ENCODE results near the gene AFAP1. TPM values are rescaled to one million over a fixed set of nuclear protein-coding genes. Genes with fewer than 3 reads are reported as not detected.

AFAP1 gene
- total and polyA plus RNA-seq, 2 of the 8 experiments (the other 6 are each of a cell fraction or from before 2014, with no cell fraction given), result 3.6 to 18.2 TPM

GRCh38 chr4:7924570-7924969, 15.1 kb downstream of the AFAP1 start:
- Histone ChIP-seq H4K91ac (replicated peaks; ENCODE audit: insufficient read length, low read length) (no peak overlapping the region), H2BK120ac (replicated peaks; ENCODE audit: low read depth, low read length) (no peak overlapping the region), H3K4me2 (ENCODE audit: insufficient read depth in 1 of 2, low read depth in 2 of 2, low read length in 2 of 2) (no peak overlapping the region), H3K27me3 (replicated peaks in 1 of 4; ENCODE audit: control insufficient read depth in 3 of 4, extremely low read depth in 1 of 4, insufficient read depth in 3 of 4, low read length in 3 of 4) (no peaks in the 10 kb centered on the region), H3K9me3 (ENCODE audit: insufficient read depth in 2 of 2, low read depth in 1 of 2, low read length in 1 of 2) (no peaks in the 10 kb centered on the region), H3K36me3 (ENCODE audit: control insufficient read depth in 2 of 4, insufficient read depth in 4 of 4, low read length in 3 of 4) (no peaks in the 10 kb centered on the region), H3K23ac (ENCODE audit: insufficient read length) (no peak overlapping the region), H3K4me3 (ENCODE audit: extremely low read depth in 1 of 4, insufficient read depth in 2 of 4, low read depth in 3 of 4, low read length in 4 of 4) (no peak overlapping the region), H3K27ac (ENCODE audit: low read depth, low read length) (no peak overlapping the region), H2BK12ac (ENCODE audit: low read depth, low read length) (no peak overlapping the region), H4K8ac (ENCODE audit: extremely low read depth, insufficient read depth, low read length) (no peak overlapping the region), H3K9ac (replicated peaks in 1 of 4; ENCODE audit: extremely low read depth in 1 of 4, low read depth in 3 of 4, low read length in 3 of 4) (no peak overlapping the region), H2BK15ac (ENCODE audit: low read length) (no peak overlapping the region), H2BK20ac (ENCODE audit: low read length) (no peak overlapping the region), H3K4ac (replicated peaks; ENCODE audit: insufficient read length, low read depth, low read length) (no peak overlapping the region), H2AK5ac (ENCODE audit: low read depth, low read length) (0 out of 2 replicates have a peak overlapping the region, but pooled peaks have one; percentile 13), H3K4me1 (replicated peaks in 1 of 4; ENCODE audit: control insufficient read depth in 3 of 4, insufficient read depth in 4 of 4, low read length in 3 of 4) (peaks cover 3 to 5% (median 3%) of the 10 kb centered on the region in 4 experiments; a peak in 6 of 7 replicates), H3K79me1 (ENCODE audit: low read depth, low read length) (peaks cover 3% of the 10 kb centered on the region), H2BK5ac (ENCODE audit: low read depth, low read length) (no peak overlapping the region; the same call in 1 of the 2 replicates), H3K18ac (ENCODE audit: extremely low read depth, low read length) (no peak overlapping the region), H4K5ac (ENCODE audit: insufficient read length, low read depth, low read length) (no peak overlapping the region), H3K56ac (replicated peaks; ENCODE audit: insufficient read length, low read depth, low read length) (no peak overlapping the region), H2AFZ (ENCODE audit: low read length) (no peak overlapping the region), H3K14ac (ENCODE audit: insufficient read length) (no peak overlapping the region), H4K20me1 (replicated peaks in 1 of 2; ENCODE audit: control insufficient read depth in 1 of 2, insufficient read depth in 2 of 2, low read length in 2 of 2) (peaks cover 0 to 2% of the 10 kb centered on the region in 2 experiments), H3K23me2 (ENCODE audit: low read depth, low read length) (no peaks in the 10 kb centered on the region), H3K79me2 (ENCODE audit: control insufficient read depth in 1 of 2, insufficient read depth in 2 of 2, low read length in 2 of 2) (peaks cover 4 to 75% of the 10 kb centered on the region in 2 experiments; a peak in 3 of 4 replicates)
- FAIRE-seq (no peak), DNase-seq (ENCODE audit: low read depth in 1 of 2, low spot score in 2 of 2) (no peak)
- no peak for TF ChIP-seq SP4 (IDR thresholded peaks at IDR 0.05; ENCODE audit: low read length)
- TF ChIP-seq RNF2 (IDR thresholded peaks at IDR 0.05; ENCODE audit: borderline replicate concordance, low read depth, low read length, missing control alignments, poor library complexity, severe bottlenecking), result no peak
- no peak for TF ChIP-seq EP300 (IDR thresholded peaks at IDR 0.05; ENCODE audit: borderline replicate concordance in 1 of 2, low read depth in 2 of 2, low read length in 2 of 2)
- TF ChIP-seq NANOG (IDR thresholded peaks at IDR 0.05; ENCODE audit: insufficient read depth, low read depth, low read length, poor library complexity, severe bottlenecking), result no peak
- TF ChIP-seq CREB1 (IDR thresholded peaks at IDR 0.05), result no peak
- no peak for TF ChIP-seq KDM5A (IDR thresholded peaks at IDR 0.05; ENCODE audit: low read length)
- TF ChIP-seq CTBP2 (IDR thresholded peaks at IDR 0.05; ENCODE audit: borderline replicate concordance, insufficient read depth, insufficient read length, low read length), result no peak
- TF ChIP-seq TCF12 (IDR thresholded peaks at IDR 0.05; ENCODE audit: low read depth, low read length), result no peak
- TF ChIP-seq SP2 (IDR thresholded peaks at IDR 0.05; ENCODE audit: low read length), result no peak
- TF ChIP-seq JUN (IDR thresholded peaks at IDR 0.05; ENCODE audit: low read depth, low read length), result no peak
- TF ChIP-seq SIN3A (conservative IDR thresholded peaks at IDR 0.05 in 1 of 2, IDR thresholded peaks at IDR 0.05 in 1 of 2; ENCODE audit: low read depth in 1 of 2, low read length in 2 of 2), result no peak
- TF ChIP-seq RFX5 (IDR thresholded peaks at IDR 0.05; ENCODE audit: borderline replicate concordance, low read depth, low read length), result no peak
- TF ChIP-seq GTF2F1 (IDR thresholded peaks at IDR 0.05; ENCODE audit: borderline replicate concordance, low read depth, low read length), result no peak
- ChIA-PET POLR2A (ENCODE audit: partially characterized antibody) (interaction anchor here (0.9 to 2.5 kb wide), 2 partner anchors 14 to 16 kb away, joined by 3 to 10 read pairs; no protein-coding TSS in a partner anchor), CTCF (ENCODE audit: partially characterized antibody) (interaction anchor here (0.9 to 1.6 kb wide), 5 partner anchors 11 to 119 kb away, joined by 3 to 4 read pairs (median 4); no protein-coding TSS in a partner anchor)
- WGBS, 2 experiments (ENCODE audit: extremely low coverage in 1 of 2, insufficient coverage in 1 of 2, insufficient read length in 1 of 2, insufficient replicate concordance in 2 of 2, low coverage in 1 of 2, low lambda C conversion rate in 2 of 2, missing lambda C conversion rate in 1 of 2), result 88% methylated on average over 4 of the region's 4 CpGs; no CpG with 5 or more reads in 1 of the 2 experiments

Measured in H1 (cell line).